Stimulated activated CD4-positive, alpha-beta T cell treated with anti-CD3 and anti-CD28 coated beads, Interleukin-1b, Interleukin-23, amount 100 ng/mL, for 48 hours (primary cell): Measurements from ENCODE around the gene CPNE7.

ENCODE experiments used
- DNase-seq: peaks from one replicate; pipeline ENCODE4 v3.0.0-alpha.2; 2020

CPNE7 gene

GRCh38 chr16:89550421-89551007 is 25.0 kb upstream of the CPNE7 start:
- no peak for DNase-seq

- no peak for DNase-seq
These were observed 23.2 kb upstream of the CPNE7 start for GRCh38 chr16:89552329-89552728.

GRCh38 chr16:89552913-89553312 is 22.6 kb upstream of the CPNE7 start:
- DNase-seq = no peak

DNA sequence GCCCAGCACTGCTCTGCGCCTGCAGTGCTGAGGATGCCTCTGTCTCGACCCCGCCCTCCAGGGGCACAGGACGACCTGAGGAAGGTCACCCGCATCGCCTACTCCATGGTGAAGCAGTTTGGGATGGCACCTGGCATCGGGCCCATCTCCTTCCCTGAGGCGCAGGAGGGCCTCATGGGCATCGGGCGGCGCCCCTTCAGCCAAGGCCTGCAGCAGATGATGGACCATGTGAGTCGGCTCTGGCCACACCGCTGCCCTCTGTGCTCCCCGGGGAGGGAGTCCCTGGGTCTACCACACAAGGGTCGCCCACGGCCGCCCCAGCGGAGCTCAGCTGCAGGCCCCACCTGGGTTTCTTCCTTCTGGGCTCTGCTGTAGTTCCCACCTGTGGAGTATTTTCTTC is 21.8 kb upstream of the CPNE7 start:
- DNase-seq = no peak

DNA sequence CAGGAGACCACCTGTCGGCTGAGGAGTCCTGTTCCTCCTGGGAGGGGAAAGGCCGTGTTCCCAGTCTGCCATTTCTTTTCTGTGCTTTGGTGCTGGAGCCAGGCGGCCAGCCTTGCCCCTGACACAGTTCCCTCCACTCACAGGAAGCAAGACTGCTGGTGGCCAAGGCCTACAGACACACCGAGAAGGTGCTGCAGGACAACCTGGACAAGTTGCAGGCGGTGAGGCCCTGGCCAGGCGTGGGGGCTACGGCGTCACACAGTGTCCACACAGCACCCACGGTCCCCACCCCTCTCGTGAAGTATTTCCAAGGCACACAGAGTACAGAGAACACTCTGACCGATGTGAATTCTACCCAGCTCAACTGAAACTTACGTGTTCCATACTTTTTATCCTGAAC is 21.2 kb upstream of the CPNE7 start:
- no peak for DNase-seq

GRCh38 chr16:89555265-89555664 is 20.3 kb upstream of the CPNE7 start:
- DNase-seq = no peak

GRCh38 chr16:89555780-89556179 is 19.8 kb upstream of the CPNE7 start:
- DNase-seq = no peak

- DNase-seq = peak; percentile 84
These were observed 18.5 kb upstream of the CPNE7 start for GRCh38 chr16:89556750-89557689.

GRCh38 chr16:89557690-89558490 is 17.7 kb upstream of the CPNE7 start:
- no peak for DNase-seq

DNA sequence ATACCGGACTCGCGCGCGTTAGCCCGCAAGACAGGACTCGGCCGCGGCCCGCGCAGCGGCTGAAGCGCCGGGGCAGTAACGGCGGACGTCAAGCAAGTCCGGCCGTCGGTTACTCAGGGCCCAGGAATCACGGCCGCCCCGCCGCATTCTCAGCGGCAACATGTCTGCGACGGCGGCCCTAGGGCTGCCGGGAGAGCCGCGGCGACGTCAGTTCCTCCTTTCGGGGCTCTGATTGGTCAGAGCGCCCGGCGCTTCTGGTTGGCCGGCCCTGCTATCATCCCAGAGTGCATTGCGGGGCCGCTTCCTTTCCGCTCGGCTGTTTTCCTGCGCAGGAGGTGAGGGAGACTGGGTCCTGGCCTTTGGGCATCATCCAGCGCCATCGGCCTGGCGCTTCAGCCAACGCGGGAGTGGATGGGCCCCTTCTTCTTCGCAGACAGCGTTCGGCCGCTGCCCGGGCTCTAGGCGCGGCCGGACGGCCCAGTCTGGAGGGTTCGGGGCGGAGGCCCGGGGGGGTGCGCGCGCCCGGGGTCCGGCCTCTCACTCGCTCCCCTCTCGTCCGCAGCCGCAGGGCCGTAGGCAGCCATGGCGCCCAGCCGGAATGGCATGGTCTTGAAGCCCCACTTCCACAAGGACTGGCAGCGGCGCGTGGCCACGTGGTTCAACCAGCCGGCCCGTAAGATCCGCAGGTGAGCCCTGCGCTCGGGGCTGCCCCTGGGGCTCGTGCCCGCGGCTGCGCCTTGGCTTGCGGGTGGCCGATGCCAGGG is 15.0 kb upstream of the CPNE7 start, which contains the start of gene RPL13:
RPL13 (plus strand) TSS at position 305 of the 764 bp plus-strand sequence; CDS start at position 583, 278 bp downstream.
- peak; percentile 94 for DNase-seq

DNA sequence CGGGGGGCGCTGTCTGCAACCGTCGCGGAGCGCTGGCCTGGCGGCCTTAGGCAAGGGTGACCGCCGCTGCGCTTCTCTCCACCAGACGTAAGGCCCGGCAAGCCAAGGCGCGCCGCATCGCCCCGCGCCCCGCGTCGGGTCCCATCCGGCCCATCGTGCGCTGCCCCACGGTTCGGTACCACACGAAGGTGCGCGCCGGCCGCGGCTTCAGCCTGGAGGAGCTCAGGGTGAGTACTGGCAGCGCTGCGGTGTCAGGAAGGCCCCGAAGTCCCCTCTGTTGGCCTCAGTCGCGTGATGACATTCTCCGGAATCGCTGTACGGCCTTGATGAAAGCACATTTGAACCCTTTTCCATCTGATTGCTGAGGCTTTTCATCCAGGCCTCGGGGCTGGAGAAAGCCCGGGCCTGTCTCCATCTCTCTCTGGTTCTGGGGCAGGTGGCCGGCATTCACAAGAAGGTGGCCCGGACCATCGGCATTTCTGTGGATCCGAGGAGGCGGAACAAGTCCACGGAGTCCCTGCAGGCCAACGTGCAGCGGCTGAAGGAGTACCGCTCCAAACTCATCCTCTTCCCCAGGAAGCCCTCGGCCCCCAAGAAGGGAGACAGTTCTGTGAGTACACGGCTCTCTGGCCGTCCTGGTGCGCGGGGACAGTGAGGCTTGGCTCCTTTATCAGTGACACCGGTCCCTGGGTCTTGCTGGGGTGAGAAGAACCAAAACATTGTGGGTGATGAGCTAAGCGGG is 14.2 kb upstream of the CPNE7 start:
- DNase-seq = no peak

GRCh38 chr16:89561884-89562599 is 13.5 kb upstream of the CPNE7 start:
- no peak for DNase-seq

GRCh38 chr16:89562939-89563338 is 12.6 kb upstream of the CPNE7 start:
- DNase-seq = no peak

GRCh38 chr16:89563639-89564392 is 11.7 kb upstream of the CPNE7 start:
- peak; percentile 37 for DNase-seq

- no peak for DNase-seq
These were observed 10.9 kb upstream of the CPNE7 start for GRCh38 chr16:89564476-89565255.

DNA sequence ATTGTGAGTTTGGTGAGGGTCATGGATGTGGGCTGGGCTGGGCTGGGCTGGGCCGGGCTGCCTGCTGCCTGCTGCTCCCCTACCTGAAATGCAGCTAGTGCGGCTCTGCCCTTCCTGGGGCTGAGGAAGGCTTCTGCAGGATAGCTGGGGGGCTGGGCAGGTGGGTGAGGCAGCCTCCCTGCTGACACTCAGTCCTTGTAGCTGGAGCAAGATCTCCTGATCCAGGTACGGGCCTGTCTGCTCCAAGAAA is 10.4 kb upstream of the CPNE7 start:
- no peak for DNase-seq

- peak; percentile 55 for DNase-seq
These were observed 9.8 kb upstream of the CPNE7 start for GRCh38 chr16:89565506-89566372.

DNA sequence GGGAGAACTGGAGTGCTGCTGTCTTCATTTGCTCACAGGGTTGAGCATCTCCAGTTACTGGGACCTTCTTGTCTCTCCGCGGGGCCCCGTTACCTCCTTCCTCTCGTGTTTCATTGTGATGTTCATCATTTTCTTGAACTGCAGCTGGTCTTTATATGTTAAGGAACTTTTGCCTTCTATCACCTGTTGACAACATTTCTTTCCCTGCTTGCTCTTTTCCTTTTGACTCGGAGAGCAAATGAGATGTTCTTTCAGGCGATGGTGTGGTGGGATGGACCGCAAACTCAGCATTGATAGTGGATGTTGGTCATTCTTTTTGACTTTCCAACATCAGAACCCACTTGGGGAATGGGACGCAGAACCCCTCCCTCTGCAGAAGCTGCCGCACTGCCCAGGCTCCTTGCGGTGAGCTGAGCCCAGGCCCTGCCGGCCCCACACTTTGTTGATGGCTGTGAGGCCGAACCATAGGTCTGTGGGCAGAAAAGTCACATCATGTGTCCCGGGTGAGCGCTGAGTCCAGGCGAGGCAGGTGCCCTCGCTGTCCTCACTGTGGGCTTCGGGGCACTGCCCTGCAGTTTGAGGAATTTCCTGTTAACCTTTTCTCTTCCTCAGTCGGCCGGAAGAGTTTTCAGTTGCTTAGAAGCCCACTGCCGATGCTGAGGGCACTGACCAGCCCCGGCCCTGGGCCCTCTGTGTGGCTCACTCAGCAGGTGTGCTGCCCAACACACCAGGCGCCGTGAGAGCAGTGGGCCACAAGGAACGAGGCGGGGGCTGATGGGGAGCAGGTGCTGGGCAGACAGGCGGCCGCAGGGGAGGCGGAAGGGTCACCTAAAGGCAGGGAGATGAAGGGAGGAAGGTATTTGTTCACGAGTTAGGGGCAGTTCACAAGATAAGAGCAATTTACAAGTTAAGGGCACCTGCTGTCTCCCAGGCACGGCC is 7.6 kb upstream of the CPNE7 start:
- no peak for DNase-seq
